Chondrocyte (in vitro differentiated cells): ENCODE data around the gene SRL. TPM values are rescaled to one million over a fixed set of nuclear protein-coding genes. Genes with fewer than 3 reads are reported as not detected.

ENCODE experiments used
- DNase-seq: peaks from one replicate; pipeline ENCODE4 v3.0.0; 2021; ENCODE audit warnings: mixed read lengths, low spot score
- H3K27ac Mint-ChIP-seq: one replicate; pipeline ENCODE4 v1.8.0; 2021; ENCODE audit warnings: mild to moderate bottlenecking, moderate library complexity, mixed read lengths; ENCODE audit not compliant: unreplicated experiment
- H3K27me3 Mint-ChIP-seq: 2 replicates; pipeline ENCODE4 v1.8.0; 2021; ENCODE audit warnings: low read depth, mixed read lengths
- H3K36me3 Mint-ChIP-seq: 2 replicates; pipeline ENCODE4 v1.8.0; 2021; ENCODE audit warnings: low read depth, mixed read lengths
- H3K4me1 Mint-ChIP-seq: 2 replicates; pipeline ENCODE4 v1.8.0; 2021; ENCODE audit warnings: low read depth, mild to moderate bottlenecking, mixed read lengths
- H3K4me3 Mint-ChIP-seq: one replicate; pipeline ENCODE4 v1.8.0; 2021; ENCODE audit warnings: mild to moderate bottlenecking, moderate library complexity, mixed read lengths; ENCODE audit not compliant: unreplicated experiment
- H3K9me3 Mint-ChIP-seq: 2 replicates; pipeline ENCODE4 v1.8.0; 2021; ENCODE audit warnings: low read depth, mixed read lengths
- CTCF ChIP-seq: fragments of 200-600 bp; sonication (generic); IDR thresholded peaks from 2 replicates; pipeline ENCODE4 v1.5.0; 2021; ENCODE audit warnings: antibody characterized with exemption, mild to moderate bottlenecking, moderate library complexity
- total RNA-seq: library from RNA; stranded (reverse); gene quantifications from 3 replicates; pipeline ENCODE4 v1.2.1, GENCODE V29; 2021

The SRL gene
- total RNA-seq, 1 donor from 2014 or later, result not detected

GRCh38 chr16:4209666-4210065 is 32.2 kb downstream of the SRL start:
- Mint-ChIP-seq H3K4me1 (peaks cover 14% of the 10 kb centered on the region), H3K27me3 (no peaks in the 10 kb centered on the region), H3K4me3 (no peak overlapping the region), H3K9me3 (no peaks in the 10 kb centered on the region), H3K27ac (no peak overlapping the region), H3K36me3 (no peaks in the 10 kb centered on the region)
- TF ChIP-seq CTCF, result no peak
- no peak for DNase-seq

- Mint-ChIP-seq H3K4me1 (peaks cover 6% of the 10 kb centered on the region), H3K27ac (no peak overlapping the region)
- no peak for DNase-seq
Measured at GRCh38 chr16:4208341-4208751, 33.5 kb downstream of the SRL start.

GRCh38 chr16:4207683-4208340 is 34.1 kb downstream of the SRL start:
- no peak for DNase-seq
- Mint-ChIP-seq H3K36me3 (no peaks in the 10 kb centered on the region), H3K4me1 (peaks cover 1% of the 10 kb centered on the region), H3K9me3 (no peaks in the 10 kb centered on the region), H3K27me3 (no peaks in the 10 kb centered on the region), H3K4me3 (no peak overlapping the region), H3K27ac (no peak overlapping the region)
- TF ChIP-seq CTCF, result no peak

More at GRCh38 chr16:4208341-4208751, 33.5 kb downstream of the SRL start:
- Mint-ChIP-seq H3K36me3 (no peaks in the 10 kb centered on the region), H3K27me3 (no peaks in the 10 kb centered on the region), H3K9me3 (no peaks in the 10 kb centered on the region), H3K4me3 (no peak overlapping the region)
- TF ChIP-seq CTCF, result no peak

GRCh38 chr16:4207229-4207628 is 34.7 kb downstream of the SRL start:
- H3K4me3 Mint-ChIP-seq, result no peak overlapping the region
- no peak for DNase-seq
- no peaks in the 10 kb centered on the region for H3K9me3 Mint-ChIP-seq
- no peak for TF ChIP-seq CTCF
- H3K27me3 Mint-ChIP-seq, result no peaks in the 10 kb centered on the region
- H3K4me1 Mint-ChIP-seq, result no peaks in the 10 kb centered on the region
- H3K27ac Mint-ChIP-seq, result no peak overlapping the region
- H3K36me3 Mint-ChIP-seq, result no peaks in the 10 kb centered on the region

GRCh38 chr16:4206680-4207079 is 35.2 kb downstream of the SRL start:
- Mint-ChIP-seq H3K4me3 (no peak overlapping the region), H3K9me3 (no peaks in the 10 kb centered on the region), H3K27me3 (no peaks in the 10 kb centered on the region), H3K36me3 (no peaks in the 10 kb centered on the region), H3K27ac (no peak overlapping the region), H3K4me1 (no peaks in the 10 kb centered on the region)
- no peak for TF ChIP-seq CTCF
- DNase-seq, result no peak
